ENCODE measurements around the gene ADAMTSL2.

Gene ADAMTSL2

DNA sequence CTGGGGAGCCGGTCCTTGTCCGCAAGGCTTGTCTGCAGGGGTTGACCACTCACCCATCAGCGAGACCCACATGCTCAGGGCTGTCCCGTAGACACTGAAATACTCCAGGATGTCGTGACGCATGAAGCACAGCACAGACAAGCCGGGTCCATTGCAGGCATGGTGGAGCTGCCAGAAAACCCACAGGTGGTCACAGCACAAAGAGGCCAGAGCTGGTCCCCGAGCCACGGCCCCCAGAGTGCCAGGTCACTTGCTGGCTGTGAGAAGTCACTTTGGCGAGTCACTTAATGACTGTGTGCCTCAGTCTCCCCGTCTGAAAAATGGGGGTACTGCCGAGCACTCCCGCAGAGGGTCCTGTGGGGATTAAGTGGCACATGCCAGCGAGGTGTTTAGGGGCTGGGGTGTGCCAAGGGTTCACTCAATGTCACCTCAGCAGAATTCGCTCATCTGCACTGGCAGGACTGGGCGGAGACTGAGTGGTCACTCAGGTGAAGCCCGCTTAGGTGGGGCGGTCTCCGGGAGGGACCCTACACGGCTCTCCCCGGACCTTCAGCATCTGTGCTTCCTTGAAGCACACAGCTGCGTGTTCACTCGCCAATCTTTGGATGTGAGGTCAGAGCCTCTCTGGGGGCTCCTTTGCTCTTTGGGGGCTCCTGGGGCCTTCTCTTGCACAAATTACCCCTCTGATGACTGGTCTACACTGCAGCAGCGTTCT lies 14.2 kb upstream of the ADAMTSL2 start:
- H3K27ac Mint-ChIP-seq = no peak overlapping the region
- no peaks in the 10 kb centered on the region for H3K9me3 Mint-ChIP-seq
- H3K4me3 Mint-ChIP-seq = no peak overlapping the region
- H3K36me3 Mint-ChIP-seq (ENCODE audit: low read depth) = no peaks in the 10 kb centered on the region
- H3K27me3 Mint-ChIP-seq (ENCODE audit: low read depth) = no peaks in the 10 kb centered on the region
- H3K4me1 Mint-ChIP-seq (ENCODE audit: low read depth) = no peaks in the 10 kb centered on the region

DNA sequence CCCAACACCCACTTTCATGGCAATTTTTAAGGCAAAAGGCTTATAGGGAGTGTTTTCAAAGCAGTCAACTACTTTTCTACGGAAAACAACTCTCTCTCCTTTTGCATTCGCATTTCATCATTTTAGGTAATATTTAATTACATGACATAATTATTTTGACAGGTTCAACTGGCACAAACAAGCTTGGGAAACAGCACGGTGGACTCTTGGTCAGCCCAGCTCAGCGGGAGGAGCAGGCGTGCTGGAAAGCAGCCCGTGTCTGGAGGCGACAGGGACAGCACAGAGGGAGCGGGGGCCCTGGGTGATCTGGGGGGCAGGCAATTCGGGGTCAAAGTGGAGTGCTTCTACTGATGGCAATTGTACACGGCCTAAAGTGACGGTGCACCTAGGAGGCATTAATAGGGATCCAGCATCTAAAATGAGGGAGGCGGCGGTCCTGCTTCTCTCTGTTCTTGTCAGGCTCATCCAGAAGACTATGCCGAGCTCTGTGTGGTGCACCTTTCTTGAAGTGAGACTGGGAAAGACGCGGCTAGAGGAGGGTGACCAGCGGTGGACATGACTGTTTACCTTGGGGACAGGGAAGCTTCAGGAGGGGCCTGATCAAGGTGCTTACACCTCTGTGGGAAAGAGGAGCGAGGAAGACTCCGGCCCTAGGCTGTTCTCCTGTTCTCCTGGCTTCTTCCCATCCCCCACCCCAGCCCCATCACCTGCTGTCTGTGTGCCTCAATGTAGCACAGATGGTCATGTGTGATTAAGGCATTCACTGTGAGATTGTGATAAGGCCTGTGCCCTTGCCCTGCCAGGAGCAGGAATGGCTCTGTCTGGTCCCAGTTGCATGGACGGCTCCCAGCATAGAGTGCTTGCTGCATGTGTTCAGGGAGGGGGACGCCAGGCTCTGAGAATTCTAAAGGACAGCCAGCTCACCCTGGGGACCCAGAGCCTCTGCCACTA lies 13.1 kb upstream of the ADAMTSL2 start:
- Mint-ChIP-seq H3K36me3 (ENCODE audit: low read depth) (no peaks in the 10 kb centered on the region), H3K9me3 (no peaks in the 10 kb centered on the region), H3K4me3 (no peak overlapping the region), H3K27ac (no peak overlapping the region), H3K4me1 (ENCODE audit: low read depth) (no peaks in the 10 kb centered on the region), H3K27me3 (ENCODE audit: low read depth) (no peaks in the 10 kb centered on the region)

DNA sequence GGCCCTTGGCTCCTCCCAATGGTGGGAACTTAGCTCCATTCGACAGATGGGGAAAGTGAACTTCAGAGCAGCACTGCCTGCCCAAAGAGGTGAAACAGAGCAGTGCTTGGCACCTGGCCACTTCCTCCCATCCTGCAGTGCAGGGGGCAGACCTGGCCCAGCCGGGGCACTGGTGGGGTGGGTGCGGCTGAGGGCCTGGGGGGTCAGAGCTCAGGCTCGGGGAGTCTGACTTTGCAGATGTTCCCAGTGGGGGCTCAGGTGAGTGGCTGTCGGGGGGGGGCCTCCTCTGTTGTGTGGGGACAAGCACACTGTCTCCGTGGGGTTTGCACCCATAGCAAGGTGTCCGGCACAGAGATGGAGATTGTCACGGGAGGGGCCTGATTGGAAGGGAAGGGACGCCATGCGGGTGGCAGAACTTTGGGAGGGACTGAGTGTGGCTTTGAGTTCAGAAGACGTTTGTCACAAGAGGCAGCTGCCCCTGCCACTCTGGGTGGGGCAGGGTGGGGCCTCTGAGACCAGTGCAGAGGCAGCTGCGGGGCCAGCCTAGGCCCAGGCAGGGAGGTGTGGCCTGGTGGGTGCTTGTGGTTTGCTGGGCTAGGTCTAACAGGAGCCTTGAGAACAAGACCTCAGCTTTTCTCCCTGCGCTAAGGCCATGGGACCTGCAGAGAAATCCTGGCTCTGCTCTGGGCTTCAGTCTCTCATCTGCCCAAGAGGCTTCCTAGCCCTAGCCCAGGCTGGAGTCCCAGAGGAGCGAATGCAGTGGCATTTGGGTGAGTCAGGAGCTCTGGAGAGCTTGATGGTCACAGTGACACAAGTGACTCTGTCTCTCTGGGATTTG lies 12.2 kb upstream of the ADAMTSL2 start:
- H3K4me3 Mint-ChIP-seq = no peak overlapping the region
- no peaks in the 10 kb centered on the region for H3K9me3 Mint-ChIP-seq
- H3K27ac Mint-ChIP-seq = no peak overlapping the region
- H3K27me3 Mint-ChIP-seq (ENCODE audit: low read depth) = no peaks in the 10 kb centered on the region
- no peaks in the 10 kb centered on the region for H3K36me3 Mint-ChIP-seq (ENCODE audit: low read depth)
- H3K4me1 Mint-ChIP-seq (ENCODE audit: low read depth) = no peaks in the 10 kb centered on the region

DNA sequence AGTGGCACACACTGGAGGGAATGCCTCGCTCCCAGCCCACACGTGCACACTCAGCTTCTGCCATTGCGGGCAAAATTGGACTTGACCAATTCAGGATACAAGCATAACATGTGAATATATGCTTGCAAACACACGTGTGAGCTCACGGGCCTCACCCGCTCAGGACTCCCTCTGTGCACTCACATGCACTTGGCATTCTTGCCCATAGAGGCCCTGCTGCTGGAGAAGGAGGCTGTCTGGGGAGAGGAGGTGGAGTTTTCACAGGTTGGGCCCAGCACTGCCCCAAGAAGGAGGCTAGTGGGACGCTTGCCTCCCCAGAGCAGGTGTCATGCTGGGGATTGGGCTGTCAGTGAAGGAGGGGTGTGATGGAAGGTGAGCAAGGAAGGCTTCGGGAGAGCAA lies 11.4 kb upstream of the ADAMTSL2 start:
- H3K27ac Mint-ChIP-seq = no peak overlapping the region
- no peaks in the 10 kb centered on the region for H3K27me3 Mint-ChIP-seq (ENCODE audit: low read depth)
- no peaks in the 10 kb centered on the region for H3K4me1 Mint-ChIP-seq (ENCODE audit: low read depth)
- no peak overlapping the region for H3K4me3 Mint-ChIP-seq
- H3K9me3 Mint-ChIP-seq = no peaks in the 10 kb centered on the region
- H3K36me3 Mint-ChIP-seq (ENCODE audit: low read depth) = no peaks in the 10 kb centered on the region

DNA sequence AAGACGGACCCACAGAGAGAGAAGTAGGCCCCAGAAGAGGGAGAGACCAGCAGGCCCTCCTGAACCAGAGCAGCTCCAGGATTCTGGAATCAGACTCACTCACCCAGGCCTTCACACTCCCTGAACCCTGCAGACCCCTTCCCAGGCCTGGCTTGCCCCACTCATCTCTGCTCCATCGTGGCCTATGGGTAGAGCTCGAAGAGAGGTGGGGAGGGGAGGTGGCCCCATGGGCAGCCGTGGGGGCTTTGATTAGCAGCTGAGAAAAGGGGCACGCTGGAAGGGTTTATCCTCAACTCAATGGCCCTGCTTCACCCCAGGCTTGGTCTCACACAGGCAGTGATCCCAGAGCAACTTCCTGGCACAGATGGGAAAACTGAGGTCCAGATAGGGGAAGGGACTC lies 10.4 kb upstream of the ADAMTSL2 start:
- H3K9me3 Mint-ChIP-seq = no peaks in the 10 kb centered on the region
- no peak overlapping the region for H3K27ac Mint-ChIP-seq
- H3K36me3 Mint-ChIP-seq (ENCODE audit: low read depth) = no peaks in the 10 kb centered on the region
- H3K27me3 Mint-ChIP-seq (ENCODE audit: low read depth) = no peaks in the 10 kb centered on the region
- no peaks in the 10 kb centered on the region for H3K4me1 Mint-ChIP-seq (ENCODE audit: low read depth)
- H3K4me3 Mint-ChIP-seq = no peak overlapping the region

DNA sequence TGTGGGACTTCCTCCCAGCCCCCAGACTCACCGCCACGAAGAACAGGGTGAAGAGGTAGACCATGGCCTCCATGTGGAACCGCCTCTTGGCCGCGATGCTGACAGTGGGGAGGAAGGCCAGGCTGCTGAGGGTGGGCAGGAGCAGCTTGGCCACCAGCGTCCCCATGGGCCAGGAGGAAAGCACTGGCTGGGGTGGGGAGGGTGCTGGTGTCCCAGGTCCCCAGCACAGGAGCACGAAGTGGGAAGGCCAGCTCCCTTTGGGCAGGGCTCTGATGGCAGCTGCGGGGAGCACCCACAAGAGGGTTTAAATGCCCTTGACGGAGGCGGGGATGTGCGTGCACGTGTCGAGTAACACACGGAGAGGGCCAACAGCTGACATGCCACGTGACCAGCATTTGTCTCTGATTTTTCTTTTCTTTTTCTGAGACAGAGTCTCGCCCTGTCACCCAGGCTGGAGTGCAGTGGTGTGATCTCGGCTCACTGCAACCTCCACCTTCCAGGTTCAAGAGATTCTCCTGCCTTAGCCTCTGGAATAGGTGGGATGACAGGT lies 9.8 kb upstream of the ADAMTSL2 start, which contains the start of gene MYMK:
Gene MYMK (minus strand): TSS at position 281 of the 550 bp plus-strand sequence. CDS start 115 bp downstream, at position 166.
- no peaks in the 10 kb centered on the region for H3K27me3 Mint-ChIP-seq (ENCODE audit: low read depth)
- H3K36me3 Mint-ChIP-seq (ENCODE audit: low read depth) = no peaks in the 10 kb centered on the region
- H3K9me3 Mint-ChIP-seq = no peaks in the 10 kb centered on the region
- no peak within 1 kb of the TSS for H3K4me3 Mint-ChIP-seq
- H3K27ac Mint-ChIP-seq = no peak within 1 kb of the TSS
- H3K4me1 Mint-ChIP-seq (ENCODE audit: low read depth) = no peaks in the 10 kb centered on the region

- no peaks in the 10 kb centered on the region for H3K4me1 Mint-ChIP-seq (ENCODE audit: low read depth)
- no peaks in the 10 kb centered on the region for H3K9me3 Mint-ChIP-seq
- H3K27ac Mint-ChIP-seq = no peak overlapping the region
- no peaks in the 10 kb centered on the region for H3K27me3 Mint-ChIP-seq (ENCODE audit: low read depth)
- H3K4me3 Mint-ChIP-seq = no peak overlapping the region
- no peaks in the 10 kb centered on the region for H3K36me3 Mint-ChIP-seq (ENCODE audit: low read depth)
These were observed 8.8 kb upstream of the ADAMTSL2 start for GRCh38 chr9:133525677-133526076.

DNA sequence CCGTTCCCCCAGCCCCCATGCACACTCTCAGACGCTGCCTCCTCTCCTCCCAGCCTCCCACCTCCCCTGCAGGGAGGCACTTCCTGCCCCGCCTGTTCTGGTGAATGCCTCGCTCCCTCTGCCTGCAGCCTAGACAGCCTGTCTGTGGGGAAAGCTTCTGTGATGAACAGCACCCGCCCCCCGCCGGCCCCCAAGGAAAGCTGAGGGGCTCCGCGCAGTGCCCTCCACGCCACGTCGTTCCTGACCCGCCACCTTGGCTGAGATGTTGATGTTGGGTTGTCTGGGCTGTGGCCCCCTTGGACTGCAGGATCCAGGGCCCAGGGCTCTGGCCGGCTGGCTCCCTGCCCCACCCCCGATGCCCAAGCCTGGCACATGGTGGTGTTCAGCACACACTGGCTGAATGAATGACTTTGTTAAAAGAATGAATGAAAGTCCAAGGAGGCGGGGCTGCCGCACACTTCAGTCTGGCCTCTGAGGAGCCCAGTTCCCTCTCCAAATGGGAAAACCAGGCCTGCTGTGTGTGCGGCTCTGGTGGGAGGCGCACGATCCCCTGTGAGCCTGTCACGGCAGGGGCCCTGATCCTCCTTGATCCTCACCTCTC lies 7.7 kb upstream of the ADAMTSL2 start:
- Mint-ChIP-seq H3K36me3 (ENCODE audit: low read depth) (no peaks in the 10 kb centered on the region), H3K27me3 (ENCODE audit: low read depth) (no peaks in the 10 kb centered on the region), H3K4me3 (no peak overlapping the region), H3K4me1 (ENCODE audit: low read depth) (no peaks in the 10 kb centered on the region), H3K27ac (no peak overlapping the region), H3K9me3 (no peaks in the 10 kb centered on the region)

GRCh38 chr9:133527444-133527920 lies 7.0 kb upstream of the ADAMTSL2 start:
- Mint-ChIP-seq H3K27me3 (ENCODE audit: low read depth) (no peaks in the 10 kb centered on the region), H3K4me3 (no peak overlapping the region), H3K27ac (no peak overlapping the region), H3K9me3 (no peaks in the 10 kb centered on the region), H3K4me1 (ENCODE audit: low read depth) (no peaks in the 10 kb centered on the region), H3K36me3 (ENCODE audit: low read depth) (no peaks in the 10 kb centered on the region)

DNA sequence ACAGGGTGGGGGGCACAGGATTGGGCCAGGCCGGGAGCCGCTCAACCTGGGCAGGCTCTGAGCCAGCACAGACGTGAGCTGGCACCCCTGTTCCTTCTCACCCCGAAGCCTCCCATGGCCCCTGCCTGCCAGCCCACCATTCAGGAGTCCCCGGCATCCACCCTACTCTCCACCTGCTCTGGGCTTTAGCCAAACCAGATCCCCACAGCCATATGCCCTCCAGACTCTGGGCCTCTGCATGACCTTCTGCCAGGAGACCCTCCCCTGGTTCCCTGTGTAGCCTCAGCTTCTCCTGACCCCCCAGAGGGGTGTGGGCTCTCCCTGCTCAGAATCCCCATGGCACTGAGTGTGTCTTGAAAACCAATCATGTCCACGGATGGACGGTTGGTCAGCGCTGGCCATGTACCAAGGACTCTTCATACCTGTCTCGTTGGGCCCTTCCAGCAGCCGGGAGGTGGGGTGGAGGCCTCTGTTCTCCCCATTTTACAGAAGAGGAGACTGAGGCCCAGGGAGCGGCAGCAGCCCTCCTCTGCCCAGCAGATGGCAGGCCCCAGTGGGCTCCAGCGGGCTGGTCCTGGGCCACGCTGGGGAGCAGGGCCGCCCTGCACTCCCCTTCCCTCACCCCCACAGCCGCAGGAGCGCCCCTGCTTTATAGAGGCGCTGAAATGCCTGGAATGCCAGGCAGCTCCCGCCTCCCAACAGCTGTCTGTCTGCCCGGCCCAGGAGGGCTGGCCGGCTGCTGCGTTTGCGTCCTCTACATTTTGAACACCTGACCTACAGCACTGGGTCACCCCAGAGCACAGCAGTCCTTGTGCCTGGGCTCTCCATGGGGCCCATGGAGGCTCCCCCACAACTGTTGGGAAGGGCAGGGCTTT lies 6.3 kb upstream of the ADAMTSL2 start:
- no peaks in the 10 kb centered on the region for H3K9me3 Mint-ChIP-seq
- no peaks in the 10 kb centered on the region for H3K36me3 Mint-ChIP-seq (ENCODE audit: low read depth)
- H3K4me1 Mint-ChIP-seq (ENCODE audit: low read depth) = no peaks in the 10 kb centered on the region
- H3K27me3 Mint-ChIP-seq (ENCODE audit: low read depth) = peaks cover 6% of the 10 kb centered on the region
- no peak overlapping the region for H3K4me3 Mint-ChIP-seq
- no peak overlapping the region for H3K27ac Mint-ChIP-seq

DNA sequence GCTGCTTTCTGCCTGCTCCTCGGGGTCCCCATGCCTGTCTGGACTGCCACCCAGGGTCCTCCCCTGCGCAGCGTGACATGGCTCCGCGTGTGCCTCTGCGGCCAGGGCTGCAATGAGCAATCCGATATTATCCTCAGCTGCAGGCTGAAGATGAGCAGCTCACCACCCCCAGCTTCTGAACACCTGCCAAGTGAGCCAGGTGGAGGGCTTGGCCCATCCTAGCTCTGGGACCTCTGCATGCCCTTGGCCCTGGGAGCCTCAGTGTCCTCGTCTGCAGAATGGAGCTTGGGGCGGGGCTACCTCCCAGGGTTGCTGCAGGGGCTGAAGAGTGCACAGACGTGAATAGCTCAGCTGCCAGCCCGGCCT lies 5.6 kb upstream of the ADAMTSL2 start:
- no peaks in the 10 kb centered on the region for H3K36me3 Mint-ChIP-seq (ENCODE audit: low read depth)
- no peaks in the 10 kb centered on the region for H3K9me3 Mint-ChIP-seq
- H3K27ac Mint-ChIP-seq = no peak overlapping the region
- H3K4me3 Mint-ChIP-seq = no peak overlapping the region
- H3K4me1 Mint-ChIP-seq (ENCODE audit: low read depth) = no peaks in the 10 kb centered on the region
- H3K27me3 Mint-ChIP-seq (ENCODE audit: low read depth) = peaks cover 10% of the 10 kb centered on the region

GRCh38 chr9:133529457-133529856 lies 5.0 kb upstream of the ADAMTSL2 start:
- Mint-ChIP-seq H3K36me3 (ENCODE audit: low read depth) (no peaks in the 10 kb centered on the region), H3K4me3 (no peak overlapping the region), H3K27me3 (ENCODE audit: low read depth) (peaks cover 10% of the 10 kb centered on the region), H3K27ac (no peak overlapping the region), H3K9me3 (no peaks in the 10 kb centered on the region), H3K4me1 (ENCODE audit: low read depth) (no peaks in the 10 kb centered on the region)

DNA sequence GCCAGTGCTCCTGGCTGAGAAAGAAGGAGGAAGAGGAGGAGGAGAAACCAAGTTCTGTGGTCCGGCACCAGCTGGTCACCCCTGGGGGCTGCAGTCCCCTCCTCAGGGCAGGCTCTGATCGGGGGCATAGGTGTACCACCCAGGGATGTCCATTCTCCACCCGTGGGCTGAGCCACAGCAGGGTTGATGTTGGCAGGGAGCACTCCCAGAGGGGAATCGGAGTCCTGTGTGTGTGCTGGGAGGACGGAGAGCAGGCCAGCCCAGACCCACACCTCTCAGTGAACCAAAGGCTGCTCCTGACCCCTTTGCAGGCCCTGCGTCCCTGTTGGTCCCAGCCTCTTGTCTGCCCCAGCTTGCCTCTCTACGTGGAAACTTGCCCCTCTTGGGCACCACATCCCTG lies 4.6 kb upstream of the ADAMTSL2 start:
- Mint-ChIP-seq H3K4me3 (no peak overlapping the region), H3K27ac (no peak overlapping the region), H3K4me1 (ENCODE audit: low read depth) (no peaks in the 10 kb centered on the region), H3K9me3 (no peaks in the 10 kb centered on the region), H3K27me3 (ENCODE audit: low read depth) (peaks cover 10% of the 10 kb centered on the region), H3K36me3 (ENCODE audit: low read depth) (no peaks in the 10 kb centered on the region)
